Vagina (tissue), 2 donors: ENCODE results near the gene MCF2L. TPM values are rescaled to one million over a fixed set of nuclear protein-coding genes. Genes with fewer than 3 reads are reported as not detected.

Experiments
- DNase-seq, 2 donors: peaks; one replicate each; pipeline ENCODE4 v3.0.0-alpha.2; 2017; ENCODE audit errors: extremely low spot score in 2 of 2
- H3K27ac ChIP-seq: fragments of 200-600 bp; sonication (generic); one replicate; pipeline ENCODE4 v1.5.1; 2019
- H3K27me3 ChIP-seq: fragments of 200-600 bp; sonication (generic); one replicate; pipeline ENCODE4 v1.5.1; 2019
- H3K36me3 ChIP-seq, 2 donors: fragments of 200-600 bp; sonication (generic); one replicate each; pipeline ENCODE4 v1.5.1; 2017 to 2019
- H3K4me1 ChIP-seq: fragments of 200-600 bp; sonication (generic); one replicate; pipeline ENCODE4 v1.5.1; 2019
- H3K4me3 ChIP-seq, 2 donors: fragments of 200-600 bp; sonication (generic); 1 replicate in 1 of 2; 2 replicates in 1 of 2; pipeline ENCODE4 v1.5.1; 2016 to 2019
- H3K9me3 ChIP-seq: fragments of 200-600 bp; sonication (generic); one replicate; pipeline ENCODE4 v1.5.1; 2019
- POLR2A ChIP-seq, 2 donors: fragments of 450-650 bp; IDR thresholded peaks; one replicate each; pipeline ENCODE4 v1.6.1; 2017; ENCODE audit warnings: antibody characterized with exemption in 2 of 2, mild to moderate bottlenecking in 2 of 2, moderate library complexity in 2 of 2
- POLR2AphosphoS5 ChIP-seq, 2 donors: sonication (generic); formaldehyde crosslinking; IDR thresholded peaks; one replicate each; pipeline ENCODE4 v1.9.0; 2017; ENCODE audit warnings: antibody characterized with exemption in 2 of 2, mild to moderate bottlenecking in 2 of 2, low read depth in 1 of 2; ENCODE audit not compliant: insufficient read depth in 1 of 2
- intact Hi-C: fragments of 100-400 bp; cut with DNase I; formaldehyde crosslinking; loops from one replicate; pipeline ENCODE4 v1.15.1; 2023
- total RNA-seq: library from RNA; depleted of rRNA; stranded (reverse); fragments of >200 nt; gene quantifications from one replicate; pipeline ENCODE4 v1.2.3, GENCODE V29; 2016
- TF ChIP-seq, protein P1 (sequence below), 3 experiments: fragments of 450-650 bp in 2 of 3; fragments of 200-600 bp in 1 of 3; sonication (generic) in 1 of 3; IDR thresholded peaks; one replicate each; pipeline ENCODE4 v1.5.1; 2017 to 2019; ENCODE audit warnings: antibody characterized with exemption in 3 of 3, mild to moderate bottlenecking in 2 of 3, moderate library complexity in 2 of 3

The MCF2L gene
- total RNA-seq, 1 donor from 2014 or later: 45.4 TPM

DNA sequence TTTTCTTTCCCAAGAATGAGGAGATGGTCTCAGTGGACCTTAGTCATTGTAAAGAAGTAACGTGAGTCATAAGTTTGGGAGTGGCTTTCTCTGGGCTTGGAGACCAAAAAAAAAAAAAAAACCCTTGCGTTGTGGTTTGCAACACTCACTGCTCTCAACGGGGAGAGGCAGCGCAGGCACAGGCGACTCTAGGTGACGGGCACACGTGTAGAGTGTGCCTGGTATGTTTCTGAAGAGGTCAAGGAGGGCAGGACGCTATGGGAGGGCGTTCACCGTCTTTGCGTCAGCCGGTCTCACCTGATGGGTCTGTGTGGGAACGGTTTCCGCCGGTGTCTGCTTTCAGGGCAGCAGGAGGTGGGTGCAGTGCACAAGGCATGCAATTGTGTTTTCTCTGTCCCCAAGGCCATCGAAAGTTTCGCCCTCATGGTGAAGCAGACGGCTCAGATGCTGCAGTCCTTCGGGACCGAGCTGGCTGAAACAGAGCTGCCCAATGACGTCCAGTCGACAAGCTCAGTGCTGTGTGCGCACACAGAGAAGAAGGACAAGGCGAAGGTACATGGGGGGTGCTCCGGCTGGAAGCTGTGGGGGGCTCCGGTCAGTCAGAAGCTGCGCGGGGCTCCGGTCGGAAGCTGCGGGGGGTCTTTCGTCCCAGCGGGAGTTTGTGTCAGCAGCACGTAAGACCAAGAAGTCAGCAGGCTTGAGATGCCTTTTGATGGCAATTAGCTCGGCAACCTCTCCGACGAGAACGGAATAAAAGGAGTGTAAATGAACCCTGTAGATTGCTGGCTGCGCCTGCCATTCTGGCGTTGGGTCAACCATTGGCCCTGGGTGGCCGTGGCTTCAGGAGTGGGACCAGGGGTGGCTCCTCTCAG lies 95.8 kb downstream of the MCF2L start:
- Histone ChIP-seq H3K27me3 (no peaks in the 10 kb centered on the region), H3K9me3 (no peaks in the 10 kb centered on the region), H3K4me1 (no peaks in the 10 kb centered on the region), H3K36me3 (no peaks in the 10 kb centered on the region), H3K4me3 (no peak overlapping the region), H3K27ac (no peak overlapping the region)
- intact Hi-C loops: no loop called here
- no peak for TF ChIP-seq POLR2A (IDR thresholded peaks at IDR 0.05)
- TF ChIP-seq, protein P1, sequence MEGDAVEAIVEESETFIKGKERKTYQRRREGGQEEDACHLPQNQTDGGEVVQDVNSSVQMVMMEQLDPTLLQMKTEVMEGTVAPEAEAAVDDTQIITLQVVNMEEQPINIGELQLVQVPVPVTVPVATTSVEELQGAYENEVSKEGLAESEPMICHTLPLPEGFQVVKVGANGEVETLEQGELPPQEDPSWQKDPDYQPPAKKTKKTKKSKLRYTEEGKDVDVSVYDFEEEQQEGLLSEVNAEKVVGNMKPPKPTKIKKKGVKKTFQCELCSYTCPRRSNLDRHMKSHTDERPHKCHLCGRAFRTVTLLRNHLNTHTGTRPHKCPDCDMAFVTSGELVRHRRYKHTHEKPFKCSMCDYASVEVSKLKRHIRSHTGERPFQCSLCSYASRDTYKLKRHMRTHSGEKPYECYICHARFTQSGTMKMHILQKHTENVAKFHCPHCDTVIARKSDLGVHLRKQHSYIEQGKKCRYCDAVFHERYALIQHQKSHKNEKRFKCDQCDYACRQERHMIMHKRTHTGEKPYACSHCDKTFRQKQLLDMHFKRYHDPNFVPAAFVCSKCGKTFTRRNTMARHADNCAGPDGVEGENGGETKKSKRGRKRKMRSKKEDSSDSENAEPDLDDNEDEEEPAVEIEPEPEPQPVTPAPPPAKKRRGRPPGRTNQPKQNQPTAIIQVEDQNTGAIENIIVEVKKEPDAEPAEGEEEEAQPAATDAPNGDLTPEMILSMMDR (IDR thresholded peaks at IDR 0.05): no peak
- no peak for TF ChIP-seq POLR2AphosphoS5 (IDR thresholded peaks at IDR 0.05; ENCODE audit: insufficient read depth in 1 of 2, low read depth in 1 of 2)
- DNase-seq: no peak

DNA sequence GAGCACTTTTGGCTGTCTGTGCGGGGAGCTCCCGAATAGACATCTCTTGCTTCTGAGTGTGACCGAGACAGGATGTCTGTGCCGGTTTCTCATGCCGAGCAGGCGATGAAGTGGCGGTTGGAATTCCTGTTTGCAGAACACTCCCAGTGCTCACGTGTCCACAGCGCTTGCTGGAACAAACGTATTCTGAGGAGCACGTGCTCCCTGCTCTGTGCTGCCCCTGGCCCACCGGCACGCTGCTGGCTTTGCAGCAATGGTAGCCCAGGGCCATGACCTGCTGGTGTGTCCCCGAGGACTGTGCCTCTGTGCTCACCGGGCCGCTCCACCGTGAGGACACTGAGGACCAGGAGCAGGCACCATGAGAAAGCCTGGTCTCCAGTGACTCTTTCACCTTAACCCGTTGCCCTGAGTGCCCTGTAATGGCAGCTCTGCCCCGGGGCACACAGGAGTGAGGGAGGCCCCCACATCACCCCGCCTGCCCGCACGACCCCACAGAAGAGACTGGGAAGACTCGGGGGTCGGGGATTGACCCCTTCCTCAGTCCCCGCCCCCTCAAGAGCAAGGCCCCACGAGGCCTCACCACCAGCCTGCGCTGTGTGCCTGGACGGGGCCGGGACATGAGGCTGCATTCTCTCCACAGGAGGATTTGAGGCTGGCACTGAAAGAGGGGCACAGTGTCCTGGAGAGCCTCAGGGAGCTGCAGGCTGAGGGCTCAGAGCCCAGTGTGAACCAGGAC lies 96.6 kb downstream of the MCF2L start:
- no peaks in the 10 kb centered on the region for H3K9me3 ChIP-seq
- H3K36me3 ChIP-seq: no peaks in the 10 kb centered on the region

DNA sequence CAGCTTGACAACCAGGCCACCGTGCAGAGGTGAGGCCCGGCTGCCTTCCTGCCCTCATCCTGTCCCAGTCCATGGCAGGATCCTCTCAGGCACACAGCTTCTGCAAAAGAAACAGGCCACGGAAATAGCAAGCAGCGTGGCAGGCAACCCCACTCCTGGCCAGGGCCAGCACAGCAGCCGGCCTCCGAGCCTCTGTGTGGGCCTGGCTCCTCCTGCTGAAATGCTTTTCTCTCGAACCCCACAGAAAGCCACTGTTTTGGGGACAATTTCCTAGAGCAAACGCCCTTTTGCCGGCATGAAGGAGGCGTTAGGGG lies 97.1 kb downstream of the MCF2L start:
- Histone ChIP-seq H3K9me3 (no peaks in the 10 kb centered on the region), H3K4me3 (no peak overlapping the region), H3K27ac (no peak overlapping the region), H3K27me3 (no peaks in the 10 kb centered on the region), H3K36me3 (no peaks in the 10 kb centered on the region), H3K4me1 (no peaks in the 10 kb centered on the region)
- no peak for DNase-seq
- intact Hi-C loops: no loop called here
- TF ChIP-seq, protein P1 (IDR thresholded peaks at IDR 0.05): no peak
- TF ChIP-seq POLR2A (IDR thresholded peaks at IDR 0.05) (no peak), POLR2AphosphoS5 (IDR thresholded peaks at IDR 0.05; ENCODE audit: insufficient read depth in 1 of 2, low read depth in 1 of 2) (no peak)

More for the DNA sequence above, 96.6 kb downstream of the MCF2L start:
- H3K4me1 ChIP-seq: no peaks in the 10 kb centered on the region
- H3K4me3 ChIP-seq: no peak overlapping the region
- TF ChIP-seq POLR2AphosphoS5 (IDR thresholded peaks at IDR 0.05; ENCODE audit: insufficient read depth in 1 of 2, low read depth in 1 of 2) (no peak), POLR2A (IDR thresholded peaks at IDR 0.05) (no peak)
- TF ChIP-seq, protein P1 (IDR thresholded peaks at IDR 0.05): no peak
- no peak for DNase-seq
- no peak overlapping the region for H3K27ac ChIP-seq
- intact Hi-C loops: no loop called here
- H3K27me3 ChIP-seq: no peaks in the 10 kb centered on the region

GRCh38 chr13:113066746-113067145 lies 97.7 kb downstream of the MCF2L start:
- TF ChIP-seq POLR2A (IDR thresholded peaks at IDR 0.05): no peak
- no peak for TF ChIP-seq POLR2AphosphoS5 (IDR thresholded peaks at IDR 0.05; ENCODE audit: insufficient read depth in 1 of 2, low read depth in 1 of 2)
- TF ChIP-seq, protein P1 (IDR thresholded peaks at IDR 0.05): no peak

More at GRCh38 chr13:113066746-113067145, 97.7 kb downstream of the MCF2L start:
- intact Hi-C loops: no loop called here
- Histone ChIP-seq H3K36me3 (peaks cover 0 to 3% of the 10 kb centered on the region in 2 donors), H3K4me1 (no peaks in the 10 kb centered on the region), H3K27me3 (no peaks in the 10 kb centered on the region), H3K9me3 (no peaks in the 10 kb centered on the region), H3K4me3 (no peak overlapping the region), H3K27ac (no peak overlapping the region)
- DNase-seq: no peak
